Vagina (tissue), 2 donors: ENCODE results near the gene DBN1.

Source experiments
- CTCF ChIP-seq, 3 experiments: fragments of 450-650 bp in 2 of 3; fragments of 200-600 bp in 1 of 3; sonication (generic) in 1 of 3; IDR thresholded peaks; one replicate each; pipeline ENCODE4 v1.5.1; 2017 to 2019; ENCODE audit warnings: antibody characterized with exemption in 3 of 3, mild to moderate bottlenecking in 2 of 3, moderate library complexity in 2 of 3
- POLR2A ChIP-seq, 2 donors: fragments of 450-650 bp; IDR thresholded peaks; one replicate each; pipeline ENCODE4 v1.6.1; 2017; ENCODE audit warnings: antibody characterized with exemption in 2 of 2, mild to moderate bottlenecking in 2 of 2, moderate library complexity in 2 of 2
- POLR2AphosphoS5 ChIP-seq, 2 donors: sonication (generic); formaldehyde crosslinking; IDR thresholded peaks; one replicate each; pipeline ENCODE4 v1.9.0; 2017; ENCODE audit warnings: antibody characterized with exemption in 2 of 2, mild to moderate bottlenecking in 2 of 2, low read depth in 1 of 2; ENCODE audit not compliant: insufficient read depth in 1 of 2

GRCh38 chr5:177438468-177438867 lies 35.0 kb downstream of the DBN1 start:
- TF ChIP-seq CTCF (IDR thresholded peaks at IDR 0.05) (no peak), POLR2A (IDR thresholded peaks at IDR 0.05) (no peak), POLR2AphosphoS5 (IDR thresholded peaks at IDR 0.05; ENCODE audit: insufficient read depth in 1 of 2, low read depth in 1 of 2) (no peak)
